Mucosa of stomach (tissue), 1 donor: Measurements from ENCODE around the gene HYDIN.
"Not testable (repeated sequence)": the region's sequence is repeated elsewhere in the genome, so short reads cannot be mapped to it uniquely, and the experiment has no call there.

ENCODE experiments used
- H3K27me3 ChIP-seq: one replicate; pipeline ENCODE4 v1.7.0; 2013; ENCODE audit warnings: mild to moderate bottlenecking, low read length; ENCODE audit not compliant: control insufficient read depth, insufficient read depth
- H3K36me3 ChIP-seq: one replicate; pipeline ENCODE4 v1.7.0; 2013; ENCODE audit warnings: low read length; ENCODE audit not compliant: control insufficient read depth, insufficient read depth
- H3K4me1 ChIP-seq: one replicate; pipeline ENCODE4 v1.7.0; 2013; ENCODE audit warnings: mild to moderate bottlenecking, low read length; ENCODE audit not compliant: control insufficient read depth, insufficient read depth
- H3K4me3 ChIP-seq: one replicate; pipeline ENCODE4 v1.7.0; 2013; ENCODE audit warnings: low read length
- H3K9ac ChIP-seq: one replicate; pipeline ENCODE4 v1.7.0; 2013; ENCODE audit warnings: mild to moderate bottlenecking, low read length, moderate library complexity
- H3K9me3 ChIP-seq: one replicate; pipeline ENCODE4 v1.7.0; 2013; ENCODE audit warnings: mild to moderate bottlenecking, low read length, moderate library complexity; ENCODE audit not compliant: control insufficient read depth
- donor health status: Pancreatic carcinoma.

Gene HYDIN

DNA sequence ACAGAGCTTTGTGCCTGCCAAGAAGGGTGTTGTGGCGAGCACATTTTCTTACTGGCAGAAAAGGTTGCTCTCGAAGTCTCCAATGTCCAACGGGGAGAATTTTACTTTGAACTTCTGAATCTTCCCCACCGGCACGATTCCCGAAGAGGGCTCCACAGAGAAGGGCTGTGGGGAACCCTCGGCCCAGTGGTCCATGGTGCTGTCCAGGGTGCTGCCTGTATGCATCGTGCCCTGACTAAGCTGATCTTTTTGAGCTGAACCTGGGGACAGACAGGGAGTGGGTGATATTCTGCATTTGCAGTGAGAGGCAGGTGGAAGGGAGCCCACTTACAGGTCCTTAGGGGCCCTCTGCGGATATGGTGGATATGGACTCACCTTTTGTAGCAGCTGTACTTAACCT lies 368.5 kb downstream of the HYDIN start:
- H3K9ac ChIP-seq, H3K9me3 ChIP-seq, H3K4me1 ChIP-seq, H3K27me3 ChIP-seq, H3K36me3 ChIP-seq, H3K4me3 ChIP-seq: not testable (repeated sequence)

DNA sequence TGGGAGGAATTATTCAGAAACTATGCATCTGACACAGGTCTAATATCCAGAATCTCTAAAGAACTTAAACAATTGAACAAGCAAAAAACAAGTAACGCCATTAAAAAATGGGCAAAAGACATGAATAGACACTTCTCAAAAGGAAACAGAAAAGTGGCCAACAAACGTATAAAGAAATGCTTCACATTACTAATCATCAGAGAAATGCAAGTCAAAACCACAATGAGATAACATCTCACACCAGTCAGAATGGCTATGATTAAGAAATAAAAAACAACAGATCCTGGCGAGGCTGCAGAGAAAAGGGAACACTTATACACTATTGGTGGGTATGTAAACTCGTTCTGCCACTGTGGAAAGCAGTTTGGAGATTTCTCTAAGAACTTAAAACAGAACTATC lies 379.2 kb downstream of the HYDIN start:
- H3K4me1 ChIP-seq, H3K4me3 ChIP-seq, H3K27me3 ChIP-seq, H3K9me3 ChIP-seq, H3K36me3 ChIP-seq, H3K9ac ChIP-seq: not testable (repeated sequence)

- H3K4me1 ChIP-seq, H3K9ac ChIP-seq, H3K9me3 ChIP-seq, H3K36me3 ChIP-seq, H3K4me3 ChIP-seq, H3K27me3 ChIP-seq: not testable (repeated sequence)
Observed at GRCh38 chr16:70823498-70824118, 406.9 kb downstream of the HYDIN start.

DNA sequence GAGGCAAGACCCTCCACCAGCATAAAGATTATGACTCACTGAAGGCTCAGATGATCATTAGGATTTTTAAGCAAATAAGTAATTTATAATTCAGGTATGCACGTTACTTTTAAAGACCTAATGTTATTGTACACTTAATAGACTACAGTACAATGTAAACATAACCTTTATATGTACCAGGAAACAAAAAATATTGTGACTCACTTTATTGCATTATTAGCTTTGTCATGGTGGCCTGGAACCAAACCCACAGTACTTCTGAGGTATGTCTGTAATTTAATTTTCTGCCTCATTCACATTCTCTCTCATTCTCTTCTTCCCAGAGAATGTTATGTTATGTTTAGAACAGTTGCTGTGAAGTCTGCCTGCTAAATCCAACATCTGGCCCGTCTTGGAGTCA lies 407.8 kb downstream of the HYDIN start:
- H3K36me3 ChIP-seq, H3K27me3 ChIP-seq, H3K9me3 ChIP-seq, H3K4me3 ChIP-seq, H3K4me1 ChIP-seq, H3K9ac ChIP-seq: not testable (repeated sequence)

- H3K4me1 ChIP-seq, H3K4me3 ChIP-seq, H3K27me3 ChIP-seq, H3K36me3 ChIP-seq, H3K9ac ChIP-seq, H3K9me3 ChIP-seq: not testable (repeated sequence)
Observed at GRCh38 chr16:70818088-70818487, 412.4 kb downstream of the HYDIN start.

GRCh38 chr16:70809392-70810060 lies 421.0 kb downstream of the HYDIN start:
- no peak overlapping the region for H3K4me3 ChIP-seq
- H3K27me3 ChIP-seq: peaks cover 4% of the 10 kb centered on the region
- no peaks in the 10 kb centered on the region for H3K9me3 ChIP-seq
- H3K4me1 ChIP-seq: no peaks in the 10 kb centered on the region
- no peak overlapping the region for H3K9ac ChIP-seq
- no peaks in the 10 kb centered on the region for H3K36me3 ChIP-seq

DNA sequence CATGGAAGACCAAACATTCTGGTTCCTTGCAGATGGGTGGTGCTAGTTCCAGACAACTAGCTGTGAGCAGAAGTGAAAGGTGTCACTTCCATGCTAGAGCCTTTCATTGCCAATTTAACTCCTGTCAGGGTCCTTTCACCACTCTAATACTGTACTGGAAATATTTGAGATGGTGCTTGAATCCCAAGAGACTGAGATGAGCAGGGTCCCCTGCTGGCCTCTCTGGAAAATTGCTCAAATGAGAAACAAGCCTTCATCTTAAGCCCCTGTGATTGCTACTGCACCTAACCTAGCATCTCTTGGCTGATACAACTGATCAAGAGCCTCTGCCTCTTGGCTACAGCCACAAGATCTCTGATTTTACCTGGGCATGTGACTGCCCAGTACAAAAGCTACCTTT lies 422.2 kb downstream of the HYDIN start:
- no peaks in the 10 kb centered on the region for H3K36me3 ChIP-seq
- no peaks in the 10 kb centered on the region for H3K9me3 ChIP-seq
- H3K27me3 ChIP-seq: peaks cover 4% of the 10 kb centered on the region
- no peaks in the 10 kb centered on the region for H3K4me1 ChIP-seq
- no peak overlapping the region for H3K9ac ChIP-seq
- H3K4me3 ChIP-seq: no peak overlapping the region

GRCh38 chr16:70805787-70806186 lies 424.7 kb downstream of the HYDIN start:
- Histone ChIP-seq H3K27me3 (peaks cover 4% of the 10 kb centered on the region), H3K4me1 (no peaks in the 10 kb centered on the region), H3K36me3 (no peaks in the 10 kb centered on the region), H3K9me3 (no peaks in the 10 kb centered on the region), H3K4me3 (no peak overlapping the region), H3K9ac (no peak overlapping the region)

- peaks cover 4% of the 10 kb centered on the region for H3K27me3 ChIP-seq
- no peaks in the 10 kb centered on the region for H3K9me3 ChIP-seq
- no peak overlapping the region for H3K9ac ChIP-seq
- no peaks in the 10 kb centered on the region for H3K4me1 ChIP-seq
- H3K36me3 ChIP-seq: no peaks in the 10 kb centered on the region
- no peak overlapping the region for H3K4me3 ChIP-seq
Observed at GRCh38 chr16:70805380-70805779, 425.1 kb downstream of the HYDIN start.

DNA sequence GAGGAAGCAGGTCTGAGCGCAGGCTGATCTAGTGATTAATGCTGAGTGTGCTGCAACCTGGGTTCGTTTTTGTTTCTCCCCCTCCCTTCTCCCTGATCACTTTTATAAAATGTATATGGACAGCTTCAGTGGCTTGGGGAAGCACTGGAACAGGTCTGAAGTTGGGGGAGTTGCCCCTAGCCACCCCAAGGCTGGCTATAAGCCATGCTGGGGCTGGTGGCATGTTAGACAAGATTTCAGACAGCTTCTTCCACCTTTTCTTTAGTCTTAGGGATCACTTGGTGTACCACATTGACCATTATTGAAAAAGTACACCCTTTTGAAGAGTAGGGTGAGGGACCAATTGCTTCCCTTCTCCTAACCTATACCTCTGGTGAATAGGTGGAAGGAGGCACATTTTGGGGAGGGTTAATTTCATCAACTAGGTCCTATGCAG lies 425.8 kb downstream of the HYDIN start:
- Histone ChIP-seq H3K36me3 (no peaks in the 10 kb centered on the region), H3K4me1 (no peaks in the 10 kb centered on the region), H3K9ac (no peak overlapping the region), H3K9me3 (no peaks in the 10 kb centered on the region), H3K4me3 (no peak overlapping the region), H3K27me3 (peaks cover 4% of the 10 kb centered on the region)

GRCh38 chr16:70804153-70804733 lies 426.3 kb downstream of the HYDIN start:
- H3K27me3 ChIP-seq: peaks cover 4% of the 10 kb centered on the region
- H3K4me3 ChIP-seq: no peak overlapping the region

DNA sequence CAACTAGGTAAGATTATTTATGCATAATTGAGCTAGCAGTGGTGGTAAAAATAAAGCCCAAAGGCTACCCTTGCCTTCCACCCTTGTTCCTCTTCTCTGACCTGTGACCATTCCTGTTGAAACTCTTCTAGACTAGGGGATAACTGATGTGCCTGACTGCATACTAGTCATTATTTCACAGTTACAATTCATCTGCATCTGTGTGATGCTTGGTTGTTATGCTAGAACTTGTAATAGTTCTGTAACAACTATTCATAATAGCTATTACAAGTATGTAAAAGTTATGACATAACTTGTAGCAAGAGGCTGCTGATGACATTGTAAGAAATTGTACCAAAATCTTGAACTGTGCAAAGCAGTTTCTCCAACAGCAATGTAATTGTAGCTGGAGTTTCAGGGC lies 427.2 kb downstream of the HYDIN start:
- Histone ChIP-seq H3K9ac (no peak overlapping the region), H3K36me3 (no peaks in the 10 kb centered on the region), H3K9me3 (no peaks in the 10 kb centered on the region), H3K4me3 (no peak overlapping the region), H3K27me3 (peaks cover under 1% of the 10 kb centered on the region), H3K4me1 (no peaks in the 10 kb centered on the region)

More at GRCh38 chr16:70804153-70804733, 426.3 kb downstream of the HYDIN start:
- no peaks in the 10 kb centered on the region for H3K36me3 ChIP-seq
- no peaks in the 10 kb centered on the region for H3K4me1 ChIP-seq
- H3K9ac ChIP-seq: no peak overlapping the region
- H3K9me3 ChIP-seq: no peaks in the 10 kb centered on the region
